Measurements from ENCODE around the gene ITPR2. TPM values are rescaled to one million over a fixed set of nuclear protein-coding genes. Genes with fewer than 3 reads are reported as not detected.

ITPR2 gene
- total RNA-seq, 3 donors from 2014 or later (not counting 1 experiment from before 2014, with no cell fraction given): 59.1 to 70.7 (median 68.2) TPM

- H3K27ac ChIP-seq (ENCODE audit: low read length): no peak overlapping the region
- DNase-seq (no peak), ATAC-seq (no peak)
- no peak overlapping the region for H3K4me3 Mint-ChIP-seq
- no peaks in the 10 kb centered on the region for H3K36me3 ChIP-seq (ENCODE audit: control insufficient read depth, insufficient read depth, low read length)
- no peaks in the 10 kb centered on the region for H3K36me3 Mint-ChIP-seq
- no peak overlapping the region for H3K4me3 ChIP-seq (ENCODE audit: low read length)
- TF ChIP-seq CTCF (IDR thresholded peaks at IDR 0.05): no peak
- H3K27me3 ChIP-seq (ENCODE audit: control insufficient read depth, insufficient read depth, low read length): no peaks in the 10 kb centered on the region
- H3K4me1 Mint-ChIP-seq: no peaks in the 10 kb centered on the region
- WGBS (ENCODE audit: insufficient coverage): 100% methylated on average over 1 of the region's 2 CpGs
- no peaks in the 10 kb centered on the region for H3K4me1 ChIP-seq (ENCODE audit: control insufficient read depth, insufficient read depth, low read length)
- no peaks in the 10 kb centered on the region for H3K9me3 Mint-ChIP-seq
- no peaks in the 10 kb centered on the region for H3K9me3 ChIP-seq (ENCODE audit: control insufficient read depth, insufficient read depth, low read length)
- H3K27me3 Mint-ChIP-seq (ENCODE audit: low read depth in 2 of 2): no peaks in the 10 kb centered on the region
- intact Hi-C loops (cut with micrococcal nuclease): no loop called here
- H3K27ac Mint-ChIP-seq: no peak overlapping the region
Observed at GRCh38 chr12:26374934-26375680, 457.9 kb downstream of the ITPR2 start.

GRCh38 chr12:26373606-26374495, 459.1 kb downstream of the ITPR2 start:
- H3K27ac Mint-ChIP-seq: no peak overlapping the region
- H3K27me3 Mint-ChIP-seq (ENCODE audit: low read depth in 2 of 2): no peaks in the 10 kb centered on the region

GRCh38 chr12:26372866-26373265, 460.1 kb downstream of the ITPR2 start:
- no peaks in the 10 kb centered on the region for H3K4me1 Mint-ChIP-seq
- no peak for ATAC-seq
- no peak overlapping the region for H3K4me3 ChIP-seq (ENCODE audit: low read length)
- H3K36me3 Mint-ChIP-seq: no peaks in the 10 kb centered on the region
- no peaks in the 10 kb centered on the region for H3K9me3 ChIP-seq (ENCODE audit: control insufficient read depth, insufficient read depth, low read length)
- no peak overlapping the region for H3K4me3 Mint-ChIP-seq
- 86% methylated on average over 6 of the region's 6 CpGs for WGBS (ENCODE audit: insufficient coverage)
- no peak overlapping the region for H3K27ac ChIP-seq (ENCODE audit: low read length)
- TF ChIP-seq CTCF (IDR thresholded peaks at IDR 0.05): no peak
- H3K4me1 ChIP-seq (ENCODE audit: control insufficient read depth, insufficient read depth, low read length): no peaks in the 10 kb centered on the region
- no peaks in the 10 kb centered on the region for H3K9me3 Mint-ChIP-seq
- intact Hi-C loops (cut with micrococcal nuclease): no loop called here
- H3K36me3 ChIP-seq (ENCODE audit: control insufficient read depth, insufficient read depth, low read length): no peaks in the 10 kb centered on the region
- H3K27me3 Mint-ChIP-seq (ENCODE audit: low read depth in 2 of 2): no peaks in the 10 kb centered on the region
- no peak overlapping the region for H3K27ac Mint-ChIP-seq
- no peaks in the 10 kb centered on the region for H3K27me3 ChIP-seq (ENCODE audit: control insufficient read depth, insufficient read depth, low read length)
- no peak for DNase-seq

More at GRCh38 chr12:26373606-26374495, 459.1 kb downstream of the ITPR2 start:
- Histone ChIP-seq H3K4me3 (ENCODE audit: low read length) (no peak overlapping the region), H3K36me3 (ENCODE audit: control insufficient read depth, insufficient read depth, low read length) (no peaks in the 10 kb centered on the region), H3K4me1 (ENCODE audit: control insufficient read depth, insufficient read depth, low read length) (no peaks in the 10 kb centered on the region), H3K9me3 (ENCODE audit: control insufficient read depth, insufficient read depth, low read length) (no peaks in the 10 kb centered on the region), H3K27me3 (ENCODE audit: control insufficient read depth, insufficient read depth, low read length) (no peaks in the 10 kb centered on the region), H3K27ac (ENCODE audit: low read length) (no peak overlapping the region)
- DNase-seq (no peak), ATAC-seq (no peak)
- Mint-ChIP-seq H3K4me1 (no peaks in the 10 kb centered on the region), H3K9me3 (no peaks in the 10 kb centered on the region), H3K4me3 (no peak overlapping the region), H3K36me3 (no peaks in the 10 kb centered on the region)
- TF ChIP-seq CTCF (IDR thresholded peaks at IDR 0.05): no peak
- 96% methylated on average over 5 of the region's 7 CpGs for WGBS (ENCODE audit: insufficient coverage)
- intact Hi-C loops (cut with micrococcal nuclease): no loop called here
